HG03108 (cell line): ENCODE results near the gene BAG1.

Experiments
- ATAC-seq: cut with Tn5 transposase; IDR thresholded peaks from one replicate; pipeline ENCODE4 v1.9.1; 2021; ENCODE audit warnings: moderate library complexity; ENCODE audit not compliant: unreplicated experiment

BAG1 gene

DNA sequence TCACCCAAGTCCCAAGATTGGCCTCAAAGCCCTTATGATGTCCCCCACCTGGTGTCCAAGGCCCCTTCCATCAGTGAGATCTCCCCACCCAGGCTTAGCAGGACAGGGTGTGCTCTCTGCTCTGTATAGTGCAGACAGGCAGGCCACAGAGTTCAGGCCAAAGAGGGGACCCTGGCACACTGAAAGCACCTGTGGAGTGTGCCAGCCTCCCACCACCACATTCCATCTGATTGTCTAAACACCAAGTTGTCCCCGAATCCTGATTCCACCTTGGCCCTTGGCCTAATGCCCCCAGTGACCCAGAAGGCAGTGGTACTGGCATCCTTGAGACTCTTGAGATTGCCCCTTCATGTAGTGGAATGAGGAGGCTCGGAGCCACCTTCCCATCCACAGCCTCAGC is 19.2 kb downstream of the BAG1 start:
- no peak for ATAC-seq

DNA sequence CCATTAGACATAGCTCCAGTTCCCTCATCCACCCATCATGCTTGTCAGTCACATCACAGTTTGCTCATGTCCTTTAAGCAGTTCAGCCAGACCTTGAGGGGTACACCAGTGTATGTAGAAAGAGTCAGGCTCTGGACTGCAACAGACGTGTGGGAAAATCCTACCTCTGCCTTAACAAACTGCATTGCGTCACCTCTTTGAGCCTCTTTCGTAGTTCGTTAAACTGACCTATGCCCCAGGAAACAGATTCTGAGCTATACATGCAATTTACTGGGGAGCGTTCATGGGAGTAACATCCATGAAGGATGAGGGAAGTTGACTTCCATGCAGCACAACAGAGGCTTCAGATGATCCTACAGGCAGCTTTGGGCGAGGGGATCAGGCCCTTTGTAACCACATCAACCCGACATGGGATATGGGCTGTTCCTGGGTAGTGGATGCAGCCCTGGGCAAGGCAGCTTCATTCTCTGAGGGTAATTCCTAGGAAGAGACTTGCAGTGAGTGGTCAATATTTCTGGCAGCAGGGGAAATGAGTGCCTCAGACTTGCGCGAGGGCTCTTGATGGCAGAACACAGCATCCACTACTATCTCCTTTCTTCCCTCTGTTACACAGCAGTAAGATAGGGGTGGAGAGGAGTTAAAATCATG is 20.2 kb downstream of the BAG1 start:
- no peak for ATAC-seq

DNA sequence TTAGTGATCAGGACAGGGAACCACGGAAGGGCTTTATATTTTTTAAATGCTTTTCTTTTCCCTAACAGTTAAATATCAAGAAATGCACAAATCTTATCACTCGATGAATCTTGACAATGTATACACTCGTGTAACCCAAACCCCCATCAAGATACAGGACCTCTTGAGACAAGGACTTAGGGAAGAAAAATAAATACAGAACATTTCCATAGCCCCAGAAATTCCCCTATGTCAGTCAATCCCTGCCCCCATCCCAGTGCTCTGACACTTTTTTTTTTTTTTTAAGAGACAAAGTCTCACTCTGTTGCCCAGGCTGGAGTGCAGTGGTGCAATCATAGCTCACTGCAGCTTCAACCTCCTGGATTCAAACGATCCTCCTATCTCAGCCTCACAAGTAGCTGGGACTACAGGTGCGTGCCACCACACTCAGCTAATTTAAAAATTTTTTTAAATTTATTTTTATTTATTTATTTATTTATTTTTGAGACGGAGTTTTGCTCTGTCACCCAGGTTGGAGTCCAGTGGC is 21.8 kb downstream of the BAG1 start:
- ATAC-seq: no peak

DNA sequence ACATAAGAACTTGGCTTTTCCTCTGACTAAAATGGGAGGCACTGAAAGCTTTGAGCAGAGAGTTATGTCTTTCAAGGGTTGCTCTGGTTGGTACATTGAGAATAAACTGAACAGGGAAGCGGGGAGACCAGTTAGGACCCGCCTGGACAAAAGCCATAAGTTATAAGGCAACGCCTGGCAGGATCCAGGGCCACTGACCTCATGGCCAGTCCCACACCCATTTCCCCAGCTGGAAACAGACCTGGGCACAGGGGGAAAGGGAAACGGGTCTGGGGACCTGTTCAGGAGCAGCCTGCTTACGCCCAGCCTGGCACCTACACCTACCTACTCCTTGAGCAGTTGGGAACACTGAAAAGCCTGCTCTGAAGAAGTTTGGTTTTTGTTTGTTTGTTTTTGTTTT is 23.2 kb downstream of the BAG1 start:
- no peak for ATAC-seq

DNA sequence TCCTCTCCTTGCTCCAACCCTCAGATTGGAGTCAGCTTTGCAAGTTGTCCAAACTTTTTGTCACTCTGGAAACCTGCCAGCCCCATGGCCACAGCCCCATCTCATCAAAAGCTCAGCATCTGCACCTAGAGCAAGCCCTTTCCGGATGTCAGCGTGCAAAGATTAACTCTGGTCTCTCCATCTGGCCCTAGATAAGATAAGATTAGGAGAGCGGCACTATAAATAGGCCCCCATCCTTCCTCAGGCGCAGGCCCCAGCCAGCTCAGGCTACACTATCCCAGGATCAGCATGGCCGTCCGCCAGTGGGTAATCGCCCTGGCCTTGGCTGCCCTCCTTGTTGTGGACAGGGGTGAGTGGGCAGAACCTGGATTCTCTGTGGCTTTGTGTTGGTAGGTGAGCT is 24.6 kb downstream of the BAG1 start, which contains the start of gene SPINK4:
SPINK4 (plus strand) TSS at position 247 of the 400 bp plus-strand sequence; CDS start at position 289, 42 bp downstream.
- ATAC-seq: no peak

DNA sequence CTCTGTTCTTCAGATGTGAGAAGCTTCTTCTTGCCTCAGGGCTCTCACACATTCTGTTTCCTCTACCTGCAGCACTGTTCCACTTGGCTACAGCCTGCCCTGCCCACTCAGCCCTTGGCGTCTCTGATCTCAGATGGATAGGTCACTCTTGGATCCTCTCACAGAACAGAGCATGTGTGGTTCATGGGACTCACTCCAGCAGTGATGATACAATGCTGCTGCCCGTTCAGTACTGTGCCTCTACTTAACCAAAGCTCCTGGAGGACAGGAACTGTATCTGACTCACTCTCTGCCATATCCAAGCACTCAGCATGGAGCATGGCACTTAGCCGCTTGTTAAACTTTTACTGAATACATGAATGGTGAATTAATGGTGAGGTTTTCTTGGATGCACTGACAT is 27.9 kb downstream of the BAG1 start:
- ATAC-seq: no peak

DNA sequence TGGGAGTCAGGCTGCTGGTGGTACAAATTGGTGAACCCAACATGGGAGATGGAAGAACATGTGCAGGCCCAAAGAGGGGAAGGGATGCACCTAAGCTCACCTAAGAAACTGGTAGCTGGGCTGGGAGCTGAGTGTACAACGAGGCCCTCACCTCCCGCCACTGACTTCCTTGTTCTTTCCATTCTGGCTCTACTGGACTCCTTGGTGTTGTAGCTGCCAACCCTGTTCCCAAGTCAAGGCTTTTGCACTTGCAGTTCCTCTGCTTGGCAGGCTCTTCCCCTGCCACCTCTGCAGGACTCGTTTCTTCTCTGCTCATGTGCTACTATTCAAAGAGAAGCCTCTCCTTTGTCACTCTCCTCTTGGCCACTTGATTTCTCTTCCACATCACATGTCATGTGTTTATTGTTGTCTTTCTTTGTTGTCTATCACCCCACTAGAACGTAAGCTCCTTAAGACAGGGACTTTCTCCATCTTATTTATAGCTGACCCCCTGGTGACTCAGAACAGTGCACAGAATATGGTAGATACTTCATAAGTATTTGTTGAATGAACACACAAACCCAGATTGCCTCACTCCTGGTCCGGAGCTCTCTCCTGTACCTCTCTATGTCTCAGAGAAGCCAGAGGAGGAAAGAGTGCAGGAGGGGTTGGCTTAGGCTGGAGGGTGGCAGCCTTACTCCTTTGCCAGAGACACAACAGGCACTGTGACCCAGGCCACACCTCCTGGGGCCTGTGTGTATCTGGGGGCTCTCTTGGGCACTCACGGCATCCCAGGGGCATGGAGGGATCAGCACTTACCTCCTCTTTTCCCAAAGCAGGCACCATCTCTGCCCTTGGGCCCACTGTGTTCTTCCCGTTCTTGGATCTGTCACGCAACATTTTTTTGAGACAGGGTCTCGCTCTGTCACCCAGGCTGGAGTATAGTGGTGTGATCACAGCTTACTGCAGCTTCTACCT is 29.7 kb downstream of the BAG1 start:
- no peak for ATAC-seq

DNA sequence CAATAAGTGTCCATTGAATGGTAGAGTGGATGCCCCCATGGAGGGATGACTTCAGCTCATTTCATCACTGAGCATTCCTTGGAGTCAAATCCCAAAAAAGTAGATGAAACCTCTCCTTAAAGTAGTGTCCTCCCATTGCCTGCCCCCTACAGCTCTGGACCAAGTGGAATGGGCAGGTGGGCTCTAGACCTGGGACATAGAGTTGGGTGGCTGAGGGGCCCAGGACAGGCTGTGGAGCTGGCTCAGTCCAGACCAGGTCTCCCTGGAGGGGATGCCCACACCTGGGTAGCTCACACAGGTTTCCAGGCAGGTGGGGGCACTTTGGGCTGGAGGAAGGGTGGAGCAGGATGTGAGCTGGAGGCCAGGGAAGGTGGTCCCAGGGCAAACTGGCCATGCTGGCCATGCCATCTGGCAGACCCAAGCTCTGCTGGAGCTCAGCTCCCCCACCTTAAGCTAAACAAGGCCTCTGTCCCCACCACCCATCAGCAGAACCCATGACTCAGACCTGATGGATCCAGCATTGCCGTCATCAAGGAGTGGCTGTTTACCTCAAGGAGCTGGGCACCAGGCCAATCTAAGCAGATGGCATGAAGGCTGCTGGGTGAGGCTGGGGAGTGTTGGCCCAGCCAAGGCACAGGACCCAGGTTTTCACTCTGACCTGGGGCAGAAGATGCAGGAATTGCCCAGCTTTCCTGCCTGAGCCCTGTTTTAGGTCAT is 30.7 kb downstream of the BAG1 start:
- no peak for ATAC-seq

DNA sequence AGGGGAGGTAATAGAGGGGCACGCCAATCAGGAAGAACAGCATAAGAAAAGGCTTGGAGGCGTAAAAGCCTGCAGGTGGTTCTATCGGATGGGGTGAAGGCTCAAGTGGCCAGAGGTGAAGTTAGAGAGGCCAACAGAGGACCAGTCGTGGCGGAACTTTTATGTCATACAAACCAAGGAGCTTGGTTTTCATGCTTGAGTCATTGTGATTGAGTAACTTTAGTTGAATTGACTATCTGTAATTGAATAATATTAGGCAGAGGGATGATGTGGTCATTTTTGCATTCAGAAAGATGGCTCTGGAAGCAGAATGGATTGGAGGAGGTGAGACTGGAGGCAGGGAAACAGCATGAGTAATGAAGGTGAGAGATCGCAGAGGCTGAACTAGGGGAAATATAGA is 31.7 kb downstream of the BAG1 start:
- no peak for ATAC-seq

DNA sequence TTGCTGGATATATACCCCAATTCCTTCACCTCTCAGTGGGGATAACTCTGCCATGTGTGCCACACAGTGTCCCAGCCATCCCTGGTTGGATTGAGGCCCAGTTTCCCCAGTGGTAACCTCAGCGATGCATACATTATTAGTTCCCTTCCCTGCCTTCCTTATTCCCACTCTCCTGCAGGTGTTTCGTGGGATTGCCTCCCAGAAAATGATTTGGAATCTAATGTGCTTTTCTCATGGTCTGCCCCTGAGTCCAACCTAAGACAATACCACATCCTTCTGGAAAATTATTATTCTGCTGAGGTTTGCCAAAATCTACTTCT is 32.9 kb downstream of the BAG1 start:
- no peak for ATAC-seq

DNA sequence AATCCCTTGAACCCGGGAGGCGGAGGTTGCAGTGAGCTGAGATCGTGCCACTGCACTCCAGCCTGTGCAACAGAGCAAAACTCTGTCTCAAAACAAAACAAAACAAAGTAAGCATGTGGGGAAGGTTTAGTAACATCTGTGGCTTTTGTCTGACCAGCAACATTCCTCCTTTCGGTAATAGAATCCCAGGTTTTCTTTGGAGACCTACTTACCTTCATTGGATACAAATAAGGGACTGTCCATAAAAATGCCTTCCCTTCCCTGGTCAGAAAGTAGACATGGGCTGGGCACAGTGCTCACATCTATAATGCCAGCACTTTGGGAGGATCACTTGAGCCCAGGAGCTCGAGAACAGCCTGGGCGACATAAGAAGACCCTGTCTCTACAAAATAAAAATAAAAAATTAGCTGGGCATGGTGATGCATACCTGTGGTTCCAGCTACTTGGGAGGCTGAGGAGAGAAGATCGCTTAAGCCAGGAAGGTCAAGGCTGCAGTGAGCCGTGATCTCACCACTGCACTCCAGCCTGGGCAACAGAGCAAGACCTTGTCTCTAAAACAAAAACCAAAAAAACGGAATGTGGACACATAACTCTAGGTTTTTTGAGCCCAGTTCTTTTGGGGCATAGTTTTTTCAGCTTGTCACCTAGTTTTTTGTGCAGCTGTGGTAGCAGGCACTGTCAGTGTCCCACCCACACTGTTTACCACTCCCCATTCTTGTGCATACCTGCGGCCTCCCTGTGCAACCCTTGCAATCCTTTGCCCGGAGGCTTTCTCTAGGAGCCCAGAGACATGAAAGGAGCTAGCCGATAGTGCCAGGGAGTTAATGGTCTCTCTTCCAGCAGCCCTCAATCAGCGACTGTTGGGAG is 33.5 kb downstream of the BAG1 start:
- ATAC-seq: no peak

DNA sequence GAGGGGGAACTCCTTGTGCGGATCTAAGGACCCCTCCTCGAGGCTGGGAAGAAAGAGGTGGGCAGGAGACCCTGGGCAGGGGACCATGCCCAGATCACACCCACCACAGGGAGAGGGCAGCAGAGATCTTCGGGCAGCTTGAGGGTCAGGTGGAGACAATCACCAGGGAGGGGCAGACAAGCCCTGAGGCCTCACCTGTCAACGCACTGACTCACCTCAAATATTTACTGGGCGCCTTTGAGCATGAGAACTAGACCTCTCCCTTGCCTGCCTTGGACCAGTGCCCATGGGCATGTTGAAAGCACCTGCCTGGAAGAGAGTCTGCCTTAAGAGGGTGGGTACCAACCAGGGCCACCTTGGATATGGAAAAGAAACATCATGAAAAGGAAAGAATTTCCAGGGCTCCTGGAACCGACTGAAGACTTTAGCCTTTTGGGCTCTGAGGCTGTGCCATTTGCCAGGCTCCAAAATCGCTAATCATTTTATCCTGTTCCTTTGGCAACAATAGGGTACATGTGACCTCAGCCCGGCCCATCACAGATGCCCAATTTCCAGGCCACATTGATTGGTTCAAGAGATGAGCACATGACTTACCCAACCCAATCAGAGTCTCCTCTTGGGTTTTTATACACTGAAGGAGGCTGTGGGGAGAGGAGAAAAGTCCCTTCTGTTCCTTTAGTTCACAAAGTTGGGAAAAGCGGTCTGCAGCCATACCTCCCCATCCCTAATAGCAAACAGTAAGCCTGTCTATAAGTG is 35.0 kb downstream of the BAG1 start:
- no peak for ATAC-seq

DNA sequence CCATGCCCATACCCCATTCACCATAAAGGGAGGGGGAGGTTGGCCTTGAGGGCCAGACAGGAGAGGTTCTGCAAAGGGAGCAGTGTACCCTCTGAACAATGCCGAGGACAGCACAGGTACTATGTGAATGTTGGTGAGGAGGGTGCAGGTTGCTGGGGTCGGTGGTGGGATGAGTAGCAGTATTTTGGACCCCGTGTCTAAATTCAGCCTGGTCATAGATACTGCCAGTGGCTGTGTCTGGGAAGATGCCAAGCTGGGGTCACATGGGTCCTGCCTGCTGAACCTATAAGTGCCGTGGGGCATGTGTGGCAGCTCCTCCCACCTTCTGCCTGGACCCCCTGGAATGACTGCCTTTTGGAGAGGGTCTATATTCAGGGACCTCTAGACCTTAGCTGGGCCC is 35.9 kb downstream of the BAG1 start:
- ATAC-seq: no peak

DNA sequence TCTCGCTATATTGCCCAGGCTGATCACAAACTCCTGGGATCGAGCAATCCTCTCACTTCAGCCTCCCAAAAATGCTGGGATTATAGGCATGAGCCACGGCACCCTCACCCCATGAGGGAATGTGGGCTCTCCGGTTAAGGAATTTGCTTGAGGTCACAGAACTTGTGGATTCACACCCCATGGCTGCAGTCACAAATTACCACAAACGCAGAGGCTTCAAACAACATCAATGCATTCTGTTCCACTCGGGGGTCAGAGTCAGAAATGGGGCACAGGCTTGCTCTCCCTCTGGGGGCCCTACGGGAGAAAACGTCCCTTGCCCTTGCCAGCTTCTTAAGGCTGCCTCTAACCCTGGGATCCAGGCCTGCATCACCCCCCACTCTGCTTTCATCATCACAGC is 36.8 kb downstream of the BAG1 start:
- no peak for ATAC-seq

DNA sequence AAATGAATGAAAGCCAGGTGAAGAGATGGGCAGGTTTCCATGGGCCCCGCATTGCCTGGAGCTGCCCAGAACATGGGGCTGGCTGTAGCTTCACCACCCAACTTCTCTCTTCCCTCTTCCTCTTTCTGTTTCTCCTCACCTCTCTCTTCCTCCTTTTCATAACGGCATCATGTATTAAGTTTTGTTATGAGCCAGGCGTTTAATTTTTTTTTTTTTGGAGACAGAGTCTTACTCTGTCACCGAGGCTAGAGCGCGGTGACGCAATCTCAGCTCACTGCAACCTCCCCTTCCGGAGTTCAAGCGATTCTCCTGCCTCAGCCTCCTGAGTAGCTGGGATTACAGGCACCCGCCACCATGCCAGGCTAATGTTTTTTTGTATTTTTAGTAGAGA is 37.5 kb downstream of the BAG1 start:
- ATAC-seq: no peak

DNA sequence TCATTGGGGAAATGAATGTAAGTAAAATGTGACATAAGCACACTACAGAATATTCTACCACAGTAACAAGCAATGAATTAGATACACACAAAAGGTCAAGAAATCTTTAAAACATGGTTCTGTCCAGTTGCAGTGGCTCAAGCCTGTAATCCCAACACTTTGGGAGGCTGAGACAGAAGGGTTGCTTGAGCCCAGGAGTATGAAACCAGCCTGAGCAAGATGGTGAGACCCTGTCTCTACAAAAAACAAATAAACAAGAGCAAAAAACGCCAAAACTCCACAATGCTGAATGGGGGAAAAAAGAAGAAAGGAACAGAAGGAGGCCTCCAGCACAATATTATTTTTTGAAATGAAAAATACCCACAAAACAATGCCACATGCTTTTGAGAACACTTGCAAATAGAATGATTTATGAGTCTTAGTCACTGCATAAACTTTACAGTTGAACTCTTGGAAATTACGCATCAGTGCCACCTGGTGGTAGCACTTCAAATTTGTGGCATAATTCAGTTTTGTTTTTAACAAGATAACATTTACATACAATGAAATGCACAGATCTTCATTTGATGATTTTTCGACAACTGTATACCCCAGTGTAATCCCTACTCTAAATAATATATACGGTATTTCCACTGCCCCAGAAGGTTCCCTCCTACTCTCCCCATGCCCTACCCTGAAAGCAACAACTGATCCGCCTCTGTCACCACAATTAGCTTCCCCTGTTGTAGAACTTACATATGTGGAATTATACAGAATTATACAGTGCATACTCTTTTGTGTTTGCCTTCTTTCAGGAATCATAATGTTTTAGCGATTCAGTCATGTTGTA is 39.0 kb downstream of the BAG1 start:
- no peak for ATAC-seq

DNA sequence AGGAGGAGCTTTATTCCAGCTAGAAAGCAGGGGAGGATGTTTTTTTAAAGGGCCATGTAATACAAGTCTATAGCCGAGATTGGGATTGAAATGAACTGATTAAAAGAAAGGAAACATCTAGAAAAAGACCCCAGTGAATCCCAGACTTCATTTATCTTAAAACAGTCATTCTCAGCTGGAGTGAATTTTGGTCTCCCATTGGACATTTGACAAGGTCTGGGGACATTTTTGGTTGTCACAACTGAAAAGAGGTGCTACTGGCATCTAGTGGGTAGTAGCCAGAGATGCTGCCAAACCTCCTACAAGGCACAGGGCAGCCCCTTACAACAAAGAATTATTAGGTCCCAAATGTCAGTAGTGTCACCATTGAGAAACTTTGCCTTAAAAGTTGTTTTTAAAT is 40.8 kb downstream of the BAG1 start:
- no peak for ATAC-seq

DNA sequence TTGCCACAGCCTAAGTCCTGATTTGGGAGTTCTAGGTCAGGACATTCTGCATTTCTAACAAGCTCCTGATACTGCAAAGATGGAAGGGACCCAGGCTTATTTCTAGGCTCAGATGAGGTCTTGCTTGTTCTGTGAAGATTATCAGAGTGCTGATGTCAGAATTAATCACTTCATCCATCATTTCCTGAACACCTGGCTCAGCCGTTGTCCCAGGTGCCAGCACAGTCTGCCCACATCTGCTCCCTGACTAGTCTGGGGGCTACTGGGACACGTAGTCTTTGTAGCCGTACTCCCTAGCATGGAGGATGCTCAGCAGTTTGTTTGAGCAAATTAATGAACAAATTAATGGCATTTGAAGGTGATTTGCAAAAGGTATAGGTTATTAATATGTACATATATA is 42.5 kb downstream of the BAG1 start:
- no peak for ATAC-seq

DNA sequence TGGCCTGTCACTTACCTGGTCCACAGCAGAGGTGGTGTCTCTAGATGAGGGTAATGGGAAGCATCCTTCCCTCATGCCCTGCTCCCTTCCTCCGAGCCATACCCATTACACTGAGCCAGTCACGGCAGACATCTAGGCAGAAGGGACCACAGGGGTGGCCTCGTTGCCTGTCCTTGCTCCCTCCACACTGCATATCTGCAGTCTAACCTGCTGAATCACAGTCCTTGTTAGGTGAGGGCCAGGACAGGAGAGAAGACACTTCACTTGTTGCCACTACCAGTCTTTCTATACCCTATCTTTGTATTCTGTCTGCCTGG is 43.0 kb downstream of the BAG1 start:
- no peak for ATAC-seq
